BLaER1 (cell line): Measurements from ENCODE around the gene ENPP7.
"Not testable (repeated sequence)": the region's sequence is repeated elsewhere in the genome, so short reads cannot be mapped to it uniquely, and the experiment has no call there.

Experiments used
- H3K27ac ChIP-seq: shearing (Covaris generic); formaldehyde crosslinking; 2 replicates; pipeline ENCODE4 v1.8.1; 2022
- H3K27me3 ChIP-seq: shearing (Covaris generic); formaldehyde crosslinking; 2 replicates; pipeline ENCODE4 v1.8.1; 2022
- H3K36me3 ChIP-seq: shearing (Covaris generic); formaldehyde crosslinking; 2 replicates; pipeline ENCODE4 v1.8.1; 2022
- H3K4me1 ChIP-seq: shearing (Covaris generic); formaldehyde crosslinking; 2 replicates; pipeline ENCODE4 v1.8.1; 2022
- H3K4me2 ChIP-seq: shearing (Covaris generic); formaldehyde crosslinking; 2 replicates; pipeline ENCODE4 v1.8.1; 2022
- H3K4me3 ChIP-seq: shearing (Covaris generic); formaldehyde crosslinking; 2 replicates; pipeline ENCODE4 v1.8.1; 2022
- H3K9ac ChIP-seq: shearing (Covaris generic); formaldehyde crosslinking; 2 replicates; pipeline ENCODE4 v1.8.1; 2022
- H3K9me3 ChIP-seq: shearing (Covaris generic); formaldehyde crosslinking; 2 replicates; pipeline ENCODE4 v1.8.1; 2022
- H4K20me1 ChIP-seq: shearing (Covaris generic); formaldehyde crosslinking; 2 replicates; pipeline ENCODE4 v1.8.1; 2022
- Cebpa-rat ChIP-seq: shearing (Covaris generic); IDR thresholded peaks from 2 replicates; pipeline ENCODE4 v1.8.1; 2022

Gene ENPP7

DNA sequence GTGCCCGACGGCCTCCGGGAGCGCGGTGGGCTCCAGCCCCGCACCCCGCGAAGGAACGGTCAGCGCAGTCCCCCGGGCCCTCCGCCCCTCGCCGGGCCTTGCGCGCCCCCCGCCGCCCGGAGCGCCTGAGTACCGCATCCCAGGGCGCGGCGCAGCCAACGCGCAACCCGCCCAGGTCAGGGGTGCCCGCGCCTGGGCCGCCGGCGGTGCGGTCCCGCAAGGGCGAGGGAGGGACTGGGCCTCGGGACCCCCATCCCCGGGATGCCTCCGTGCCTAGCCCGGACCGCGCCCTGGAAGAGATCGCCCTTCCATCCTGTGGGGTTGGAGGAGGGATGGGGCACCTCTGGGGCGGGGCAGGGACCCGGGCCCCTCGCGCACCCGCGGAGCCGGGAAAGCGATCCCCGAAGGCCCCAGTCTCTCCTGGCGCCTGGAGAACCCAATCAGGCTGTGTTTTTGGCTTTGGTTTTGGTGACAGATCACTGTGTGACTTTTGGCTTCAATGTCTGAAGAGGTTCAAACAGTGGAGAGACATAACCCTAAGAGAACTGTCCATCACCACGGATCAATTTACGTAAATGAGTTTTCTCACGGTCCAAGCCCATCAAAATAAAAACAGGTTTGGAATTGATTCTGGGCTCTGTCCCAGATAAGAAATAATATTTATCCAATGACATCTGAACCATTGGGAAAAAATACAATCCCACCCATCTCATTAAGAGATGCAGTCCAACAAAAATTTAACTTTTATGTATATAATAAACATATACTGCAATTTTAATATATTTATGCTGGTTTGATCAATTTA is 17.8 kb downstream of the ENPP7 start:
- Histone ChIP-seq H3K4me3 (no peak overlapping the region), H4K20me1 (0 out of 2 replicates have a peak, but pooled peaks cover 5% of the 10 kb centered on the region), H3K36me3 (no peaks in the 10 kb centered on the region), H3K4me2 (no peak overlapping the region), H3K9me3 (no peaks in the 10 kb centered on the region), H3K9ac (no peak overlapping the region), H3K27ac (no peak overlapping the region), H3K27me3 (peaks cover 48% of the 10 kb centered on the region), H3K4me1 (peaks cover 36% of the 10 kb centered on the region)
- TF ChIP-seq Cebpa-rat = no peak

DNA sequence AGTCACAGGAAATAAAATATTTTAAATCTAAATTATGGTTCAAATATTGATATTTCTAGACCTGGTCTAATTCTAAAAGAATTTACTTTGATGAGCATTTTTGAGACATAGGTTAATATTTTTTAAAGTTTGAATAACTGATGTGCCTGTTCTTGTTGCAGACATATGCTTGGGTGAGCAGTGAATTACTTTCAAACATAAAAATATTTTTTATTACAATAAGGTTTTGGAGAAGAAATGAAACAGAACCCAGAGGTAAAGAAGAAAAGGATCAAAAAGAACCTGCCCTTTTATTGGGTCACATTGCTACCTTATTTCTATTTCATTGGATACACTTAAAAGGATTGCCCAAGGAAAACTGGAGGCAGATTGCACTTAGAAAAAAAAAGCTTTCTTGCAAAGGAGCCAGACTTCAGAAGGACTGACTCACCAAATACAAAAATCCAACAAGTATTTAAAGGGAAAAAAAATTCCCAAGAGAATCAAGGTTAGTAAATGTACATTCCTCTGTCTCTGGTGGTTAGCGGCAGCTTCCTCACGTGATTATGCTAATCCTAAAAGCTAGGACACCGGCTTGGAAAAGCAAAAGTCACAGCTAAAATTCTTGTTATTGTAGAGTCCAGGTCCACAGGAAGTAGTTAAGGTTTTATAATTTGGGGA is 18.5 kb downstream of the ENPP7 start:
- no peak for TF ChIP-seq Cebpa-rat
- H3K4me3 ChIP-seq = no peak overlapping the region
- H3K27ac ChIP-seq = no peak overlapping the region
- peaks cover 48% of the 10 kb centered on the region for H3K27me3 ChIP-seq
- 0 out of 2 replicates have a peak, but pooled peaks cover 5% of the 10 kb centered on the region for H4K20me1 ChIP-seq
- H3K9ac ChIP-seq = no peak overlapping the region
- no peaks in the 10 kb centered on the region for H3K9me3 ChIP-seq
- no peaks in the 10 kb centered on the region for H3K36me3 ChIP-seq
- no peak overlapping the region for H3K4me2 ChIP-seq
- peaks cover 36% of the 10 kb centered on the region for H3K4me1 ChIP-seq

GRCh38 chr17:79749958-79750357 is 19.2 kb downstream of the ENPP7 start:
- Histone ChIP-seq H3K27ac (no peak overlapping the region), H3K9me3 (no peaks in the 10 kb centered on the region), H3K36me3 (no peaks in the 10 kb centered on the region), H3K4me2 (no peak overlapping the region), H3K4me3 (no peak overlapping the region), H3K27me3 (peaks cover 48% of the 10 kb centered on the region), H4K20me1 (0 out of 2 replicates have a peak, but pooled peaks cover 5% of the 10 kb centered on the region), H3K4me1 (peaks cover 36% of the 10 kb centered on the region), H3K9ac (no peak overlapping the region)
- no peak for TF ChIP-seq Cebpa-rat

DNA sequence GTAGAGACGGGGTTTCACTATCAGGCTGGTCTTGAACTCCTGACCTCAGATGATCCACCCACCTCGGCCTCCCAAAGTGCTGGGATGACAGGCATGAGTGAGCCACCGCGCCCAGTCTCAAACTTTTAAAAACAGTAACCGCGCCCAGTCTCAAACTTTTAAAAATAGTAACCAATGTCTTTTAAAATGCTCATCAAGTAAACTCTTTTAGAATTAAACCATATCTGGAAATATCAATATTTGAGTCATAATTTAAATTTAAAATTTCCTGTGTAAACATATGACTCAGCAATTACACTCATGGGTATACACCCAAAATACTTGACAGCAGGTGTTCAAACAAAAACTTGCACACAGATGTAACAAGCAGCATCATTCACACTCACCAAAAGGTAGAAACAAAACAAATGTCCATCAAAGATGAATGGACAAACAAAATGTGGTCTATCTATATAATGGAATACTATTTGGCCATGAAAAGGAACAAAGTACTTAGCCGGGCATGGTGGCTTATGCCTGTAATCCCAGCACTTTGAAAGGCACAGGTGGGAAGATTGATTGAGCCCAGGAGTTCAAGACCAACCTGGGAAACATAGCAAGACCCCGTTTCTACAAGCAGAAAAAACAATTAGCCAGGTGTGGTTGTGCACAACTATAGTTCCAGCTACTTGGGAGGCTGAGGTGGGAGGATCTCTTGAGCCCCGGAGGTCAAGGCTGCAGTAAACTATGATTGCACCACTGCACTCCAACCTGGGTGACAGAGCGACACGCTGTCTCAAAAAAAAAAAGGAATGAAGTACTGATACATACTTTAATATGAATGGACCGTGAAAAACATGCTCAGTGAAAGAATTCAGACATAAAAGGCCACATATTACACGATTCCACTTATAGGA is 20.2 kb downstream of the ENPP7 start:
- Histone ChIP-seq H3K27ac (no peak overlapping the region), H4K20me1 (0 out of 2 replicates have a peak, but pooled peaks cover 5% of the 10 kb centered on the region), H3K9ac (no peak overlapping the region), H3K27me3 (peaks cover 48% of the 10 kb centered on the region), H3K4me2 (no peak overlapping the region), H3K36me3 (no peaks in the 10 kb centered on the region), H3K9me3 (no peaks in the 10 kb centered on the region), H3K4me3 (no peak overlapping the region), H3K4me1 (peaks cover 30% of the 10 kb centered on the region)
- TF ChIP-seq Cebpa-rat = no peak

- no peak for TF ChIP-seq Cebpa-rat
- no peak overlapping the region for H3K4me3 ChIP-seq
- no peaks in the 10 kb centered on the region for H3K9me3 ChIP-seq
- 0 out of 2 replicates have a peak overlapping the region, but pooled peaks have one; percentile 26 for H3K4me2 ChIP-seq
- peaks cover 19% of the 10 kb centered on the region for H3K4me1 ChIP-seq
- no peaks in the 10 kb centered on the region for H3K36me3 ChIP-seq
- H4K20me1 ChIP-seq = 0 out of 2 replicates have a peak, but pooled peaks cover 5% of the 10 kb centered on the region
- peaks cover 38% of the 10 kb centered on the region for H3K27me3 ChIP-seq
- H3K9ac ChIP-seq = no peak overlapping the region
- H3K27ac ChIP-seq = no peak overlapping the region
These were observed 21.4 kb downstream of the ENPP7 start for GRCh38 chr17:79752175-79752574.

DNA sequence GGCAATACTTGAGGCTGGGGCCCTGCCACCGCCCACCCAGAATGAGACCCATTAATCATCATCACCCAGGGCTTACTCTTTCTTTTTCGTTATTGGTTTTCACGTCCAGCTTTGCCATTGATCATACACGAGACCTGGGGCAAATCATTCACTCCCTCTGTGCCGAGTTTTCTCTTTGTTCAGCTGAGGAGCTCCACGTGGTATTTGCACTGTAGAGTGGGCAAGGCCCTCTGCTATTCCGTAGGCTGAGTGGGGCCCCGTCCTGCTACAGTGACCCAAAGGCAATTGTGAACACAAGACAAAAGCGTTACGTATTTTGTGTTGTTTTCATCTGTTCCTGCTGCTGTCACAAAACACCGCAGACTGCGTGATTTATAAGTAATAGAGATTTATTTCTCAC is 23.6 kb downstream of the ENPP7 start:
- peaks cover 16% of the 10 kb centered on the region for H3K27me3 ChIP-seq
- H3K4me2 ChIP-seq = no peak overlapping the region

DNA sequence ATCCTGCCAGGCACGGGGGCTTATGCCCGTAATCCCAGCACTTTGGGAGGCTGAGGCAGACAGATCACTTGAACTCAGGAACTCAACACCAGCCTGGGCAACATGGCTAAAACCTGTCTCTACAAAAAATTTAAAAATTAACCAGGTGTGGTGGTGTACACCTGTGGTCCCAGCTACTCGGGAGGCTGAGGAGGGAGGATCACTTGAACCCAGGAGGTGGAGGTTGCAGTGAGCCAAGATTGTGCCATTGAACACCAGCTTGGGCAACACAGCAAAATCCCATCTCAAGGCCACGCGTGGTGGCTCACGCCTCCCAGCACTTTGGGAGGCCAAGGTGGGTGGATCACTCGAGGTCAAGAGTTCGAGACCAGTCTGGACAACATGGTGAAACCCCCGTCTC is 24.2 kb downstream of the ENPP7 start:
- Histone ChIP-seq H3K4me1 (peaks cover 35% of the 10 kb centered on the region), H3K27me3 (peaks cover 11% of the 10 kb centered on the region)
- H3K4me3 ChIP-seq, H3K36me3 ChIP-seq, H4K20me1 ChIP-seq, H3K27ac ChIP-seq, H3K9ac ChIP-seq, H3K4me2 ChIP-seq, H3K9me3 ChIP-seq: not testable (repeated sequence)

More for the DNA sequence above, 23.6 kb downstream of the ENPP7 start:
- peaks cover 29% of the 10 kb centered on the region for H3K4me1 ChIP-seq
- no peak overlapping the region for H3K9ac ChIP-seq
- no peak overlapping the region for H3K27ac ChIP-seq
- H3K9me3 ChIP-seq = no peaks in the 10 kb centered on the region
- no peaks in the 10 kb centered on the region for H4K20me1 ChIP-seq
- no peaks in the 10 kb centered on the region for H3K36me3 ChIP-seq
- no peak for TF ChIP-seq Cebpa-rat
- no peak overlapping the region for H3K4me3 ChIP-seq

DNA sequence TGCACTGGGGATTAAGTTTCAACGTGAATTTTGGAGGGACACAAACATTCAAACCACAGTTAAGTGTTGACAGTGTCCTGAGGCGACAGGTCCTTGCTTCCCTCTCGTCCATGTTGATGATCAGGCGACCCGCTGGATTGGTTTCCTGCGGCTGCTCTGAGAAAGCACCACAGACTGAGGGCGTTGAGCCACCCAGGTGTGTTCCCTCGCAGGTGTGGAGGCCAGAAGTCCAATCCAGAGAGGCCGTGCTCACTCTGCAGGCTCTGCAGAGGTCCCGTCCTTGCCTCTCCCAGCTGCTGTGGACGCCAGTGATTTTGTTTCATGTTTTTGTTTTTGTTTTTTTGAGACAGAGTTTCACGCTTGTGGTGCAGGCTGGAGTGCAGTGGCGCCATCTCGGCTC is 24.8 kb downstream of the ENPP7 start:
- Histone ChIP-seq H3K9me3 (no peaks in the 10 kb centered on the region), H3K4me2 (no peak overlapping the region), H3K4me3 (no peak overlapping the region), H3K27ac (no peak overlapping the region), H3K36me3 (no peaks in the 10 kb centered on the region), H3K9ac (no peak overlapping the region), H3K27me3 (peaks cover 6% of the 10 kb centered on the region; the same call in 1 of the 2 replicates), H3K4me1 (peaks cover 41% of the 10 kb centered on the region), H4K20me1 (no peaks in the 10 kb centered on the region)
- TF ChIP-seq Cebpa-rat = no peak

- no peaks in the 10 kb centered on the region for H4K20me1 ChIP-seq
- H3K27me3 ChIP-seq = peaks cover 1% of the 10 kb centered on the region; the same call in 1 of the 2 replicates
- peaks cover 54% of the 10 kb centered on the region for H3K4me1 ChIP-seq
- H3K4me3 ChIP-seq = no peak overlapping the region
- no peak overlapping the region for H3K9ac ChIP-seq
- no peak for TF ChIP-seq Cebpa-rat
- H3K27ac ChIP-seq = no peak overlapping the region
- H3K9me3 ChIP-seq = no peaks in the 10 kb centered on the region
- H3K4me2 ChIP-seq = no peak overlapping the region
- no peaks in the 10 kb centered on the region for H3K36me3 ChIP-seq
These were observed 26.5 kb downstream of the ENPP7 start for GRCh38 chr17:79757140-79757745.
